Ecto neural progenitor cell (in vitro differentiated cells): ENCODE results near the gene C1orf174.

Experiments used
- DNase-seq: peaks from one replicate; pipeline ENCODE4 v3.0.0-alpha.2; 2018; ENCODE audit warnings: low spot score

C1orf174 gene

DNA sequence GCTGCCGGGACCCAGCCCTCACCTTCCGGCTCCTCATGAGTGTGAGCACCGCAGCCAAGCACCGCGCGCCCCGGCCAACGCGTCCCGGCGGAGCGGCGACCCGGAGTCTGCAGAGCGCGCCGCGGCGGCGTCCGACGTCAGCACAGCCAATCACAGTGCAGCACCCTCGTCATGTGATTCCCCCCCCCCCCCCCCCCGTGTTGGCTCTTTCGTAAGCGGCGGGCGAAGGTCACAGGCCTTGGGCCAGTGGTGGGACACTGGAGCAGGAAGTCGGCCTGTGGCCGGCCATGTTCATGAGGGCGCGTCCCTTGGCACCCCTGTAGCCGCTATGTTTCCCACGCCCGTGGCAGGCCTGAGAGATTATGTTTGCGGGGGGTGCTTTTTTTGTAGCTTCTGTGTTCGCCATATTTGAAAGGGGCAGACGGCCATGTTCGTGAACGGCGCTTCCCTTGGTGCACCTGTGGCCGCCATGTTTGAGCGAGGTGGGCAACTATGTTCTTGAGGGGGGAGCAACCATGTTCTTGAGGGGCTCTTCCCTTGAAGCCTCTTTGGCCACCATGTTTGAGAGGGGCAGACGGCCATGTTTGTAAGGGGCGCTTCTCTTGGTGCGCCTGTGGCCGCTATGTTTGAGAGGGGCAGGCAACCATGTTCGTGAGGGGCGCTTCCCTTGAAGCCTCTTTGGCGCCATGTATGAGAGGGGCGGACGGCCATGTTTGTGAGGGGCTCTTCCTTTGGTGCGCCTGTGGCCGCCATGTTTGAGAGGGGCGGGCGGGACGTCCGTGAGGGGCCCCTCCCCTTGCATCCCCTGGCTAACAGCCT, at the start of gene C1orf174:
Gene C1orf174, minus strand, starts transcription at position 123 of the 819 bp plus-strand sequence. Its CDS starts 86 bp downstream, at position 37.
- peak; percentile 95 for DNase-seq

GRCh38 chr1:3948344-3948743, 48.3 kb upstream of the C1orf174 start:
- no peak for DNase-seq

GRCh38 chr1:3945916-3946840, 46.1 kb upstream of the C1orf174 start:
- DNase-seq = no peak

GRCh38 chr1:3945222-3945621, 45.1 kb upstream of the C1orf174 start:
- no peak for DNase-seq

DNA sequence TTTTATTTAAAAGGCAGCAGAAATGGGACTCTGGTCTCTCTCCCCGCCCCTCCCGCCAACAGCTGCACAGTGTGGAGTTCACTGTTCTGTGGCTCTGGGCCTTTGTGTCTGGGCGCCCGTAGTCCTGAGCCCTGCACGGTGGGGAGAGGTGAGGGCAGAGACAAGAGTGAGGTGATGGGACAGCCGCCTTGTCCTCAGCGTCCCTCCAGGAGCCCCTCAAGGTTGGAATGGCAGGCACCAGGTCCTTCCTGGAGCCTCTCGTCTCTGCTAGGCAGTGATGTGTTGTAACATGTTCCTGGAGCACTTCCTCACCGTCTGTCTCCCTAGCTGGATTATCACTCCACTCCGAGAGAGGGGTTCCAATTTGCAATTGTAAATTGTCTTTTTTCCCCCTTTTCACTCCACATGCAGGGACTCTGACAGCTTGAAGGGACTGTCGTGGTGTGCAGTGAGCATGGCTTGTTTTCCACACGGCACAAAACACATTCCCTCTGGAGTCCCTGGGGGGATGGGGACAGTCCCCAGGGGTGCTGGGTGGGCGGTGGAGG, 44.6 kb upstream of the C1orf174 start:
- no peak for DNase-seq

- no peak for DNase-seq
Observed at GRCh38 chr1:3943806-3944577, 43.9 kb upstream of the C1orf174 start.

GRCh38 chr1:3943123-3943431, 43.0 kb upstream of the C1orf174 start:
- DNase-seq = no peak

GRCh38 chr1:3942416-3943122, 42.5 kb upstream of the C1orf174 start:
- DNase-seq = no peak

DNA sequence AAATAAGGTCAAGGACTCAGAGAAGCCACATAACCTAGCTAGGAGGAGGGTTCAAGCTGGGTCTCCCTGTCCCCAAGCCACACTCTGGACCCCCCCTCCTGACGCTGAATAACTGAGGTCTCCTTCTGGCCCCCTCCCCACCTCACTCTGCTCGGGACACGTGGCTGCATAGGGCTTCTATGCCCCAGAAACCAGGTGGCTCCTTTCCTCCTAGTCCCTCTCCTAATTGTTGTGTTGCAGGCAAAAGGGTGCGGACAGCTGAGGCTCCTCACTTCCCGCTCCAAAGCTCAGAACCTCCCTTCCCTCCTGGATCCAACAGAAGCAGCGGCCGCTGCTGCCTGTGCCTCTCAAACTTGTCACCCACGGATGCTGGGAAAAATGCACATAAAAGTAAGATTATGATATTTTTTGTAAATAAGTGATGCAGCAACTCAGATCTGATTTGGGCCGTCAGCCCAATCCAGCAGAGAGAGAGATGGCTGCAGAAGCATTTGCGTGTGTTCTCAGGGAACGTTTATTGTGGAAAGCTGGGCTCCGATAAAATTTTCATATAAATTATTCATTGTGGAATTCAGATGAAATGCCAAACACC, 40.8 kb upstream of the C1orf174 start:
- DNase-seq = no peak

DNA sequence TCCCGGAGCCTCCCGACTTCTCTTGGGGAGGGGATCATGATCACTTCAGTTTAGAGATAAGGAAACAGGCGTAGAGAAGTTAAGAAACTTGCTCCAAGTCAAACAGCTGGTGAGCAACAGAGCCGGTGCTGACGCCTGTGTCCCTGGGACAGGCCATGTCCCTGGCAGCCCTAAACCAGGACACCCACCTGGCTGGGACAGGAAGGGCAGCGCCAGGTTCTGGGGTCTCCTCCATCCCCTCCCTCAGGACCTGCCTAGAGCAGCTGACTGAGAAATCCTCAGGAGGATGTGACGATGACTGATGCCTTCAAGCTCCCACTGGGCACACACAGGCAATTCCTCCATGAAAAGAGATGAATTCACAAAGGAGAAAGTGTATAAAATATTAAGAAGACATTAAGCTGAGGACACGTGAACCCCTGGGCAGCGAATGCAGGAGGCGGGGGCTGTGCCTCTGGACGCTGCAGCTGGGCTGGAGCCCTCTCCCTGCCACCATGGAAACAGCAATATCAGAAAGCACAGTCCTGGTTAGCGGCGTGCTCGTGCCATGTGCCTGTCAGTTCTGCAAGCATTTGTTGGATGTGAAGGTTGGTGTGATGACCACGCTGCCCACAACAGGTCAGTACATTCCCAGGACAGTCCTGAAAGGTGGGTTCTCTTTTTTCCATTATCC, 40.1 kb upstream of the C1orf174 start:
- no peak for DNase-seq

DNA sequence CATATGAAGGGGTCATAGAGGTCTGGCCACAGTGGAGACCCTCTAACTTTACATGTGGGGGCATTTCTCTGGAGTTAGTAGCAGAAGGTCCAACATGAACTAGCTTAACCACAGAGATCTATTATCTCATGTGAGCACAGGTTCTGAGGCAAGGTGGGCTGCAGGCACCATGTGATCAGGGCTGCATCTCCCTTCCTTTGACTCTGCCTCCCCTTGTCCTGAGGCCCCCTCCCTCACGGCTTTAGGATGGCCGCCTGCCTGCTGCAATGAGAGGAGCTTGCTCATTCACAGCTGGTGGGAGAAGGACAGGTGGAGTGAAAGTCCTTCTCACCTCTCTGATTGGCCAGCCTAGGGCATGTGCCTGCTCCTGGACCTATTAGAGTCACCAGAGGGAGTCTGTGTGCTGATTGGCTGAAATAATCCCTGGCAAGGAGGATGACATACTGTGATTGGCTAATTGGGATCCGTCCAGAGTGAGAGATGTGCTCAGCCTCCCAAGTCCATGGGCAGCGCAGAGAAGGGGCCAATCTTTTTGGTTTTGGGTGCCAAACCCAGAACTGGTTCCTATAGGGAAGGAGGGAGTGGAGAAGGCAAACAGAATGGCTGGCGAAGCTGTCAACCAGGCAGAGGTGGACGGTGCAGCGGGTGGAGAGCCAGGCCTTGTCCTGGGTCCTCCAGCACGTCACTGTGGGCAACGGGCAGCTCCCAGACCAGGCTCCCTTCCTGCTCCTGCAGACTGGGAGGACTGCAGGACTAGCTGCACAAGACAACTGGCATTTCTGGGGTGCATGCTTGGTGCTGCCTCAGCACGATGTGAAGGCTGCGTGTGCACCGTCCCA, 39.4 kb upstream of the C1orf174 start:
- DNase-seq = no peak

DNA sequence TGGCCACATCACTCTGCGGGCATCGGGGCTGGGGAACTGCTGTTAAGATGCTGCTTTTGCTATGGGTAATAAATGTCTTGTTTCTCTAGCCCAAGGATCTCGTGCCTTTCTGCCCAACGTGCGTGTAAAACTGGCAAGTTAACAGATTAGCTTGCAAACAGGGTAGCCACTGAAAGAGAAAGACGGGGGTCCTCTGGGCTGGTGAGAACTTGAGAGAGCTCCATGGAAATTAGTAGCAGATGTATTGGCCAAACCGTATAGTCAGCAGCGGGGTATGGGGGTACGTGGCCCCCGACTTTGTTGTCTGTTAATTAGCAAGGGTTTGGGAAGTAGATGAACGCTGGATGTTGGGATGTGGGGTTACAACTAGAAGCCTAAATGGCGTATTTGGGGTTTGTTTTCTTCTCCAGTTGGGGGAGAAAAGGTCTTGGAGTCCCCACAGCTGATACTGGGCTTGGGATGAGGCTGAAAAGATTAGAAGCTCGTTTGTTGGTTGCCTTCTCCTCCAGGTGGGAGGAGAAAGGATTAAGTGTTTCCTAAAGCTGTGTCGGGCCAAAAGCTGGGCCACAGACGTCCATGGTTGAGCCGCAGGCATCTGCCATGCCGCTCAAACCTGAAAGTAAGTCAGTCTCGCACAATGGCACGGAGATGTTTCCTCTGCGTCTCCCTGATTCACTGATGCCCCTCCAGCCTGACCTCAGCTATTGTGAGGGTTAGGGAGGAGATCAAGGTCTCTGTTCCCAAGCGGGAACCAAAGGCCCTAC, 32.3 kb upstream of the C1orf174 start:
- no peak for DNase-seq

DNA sequence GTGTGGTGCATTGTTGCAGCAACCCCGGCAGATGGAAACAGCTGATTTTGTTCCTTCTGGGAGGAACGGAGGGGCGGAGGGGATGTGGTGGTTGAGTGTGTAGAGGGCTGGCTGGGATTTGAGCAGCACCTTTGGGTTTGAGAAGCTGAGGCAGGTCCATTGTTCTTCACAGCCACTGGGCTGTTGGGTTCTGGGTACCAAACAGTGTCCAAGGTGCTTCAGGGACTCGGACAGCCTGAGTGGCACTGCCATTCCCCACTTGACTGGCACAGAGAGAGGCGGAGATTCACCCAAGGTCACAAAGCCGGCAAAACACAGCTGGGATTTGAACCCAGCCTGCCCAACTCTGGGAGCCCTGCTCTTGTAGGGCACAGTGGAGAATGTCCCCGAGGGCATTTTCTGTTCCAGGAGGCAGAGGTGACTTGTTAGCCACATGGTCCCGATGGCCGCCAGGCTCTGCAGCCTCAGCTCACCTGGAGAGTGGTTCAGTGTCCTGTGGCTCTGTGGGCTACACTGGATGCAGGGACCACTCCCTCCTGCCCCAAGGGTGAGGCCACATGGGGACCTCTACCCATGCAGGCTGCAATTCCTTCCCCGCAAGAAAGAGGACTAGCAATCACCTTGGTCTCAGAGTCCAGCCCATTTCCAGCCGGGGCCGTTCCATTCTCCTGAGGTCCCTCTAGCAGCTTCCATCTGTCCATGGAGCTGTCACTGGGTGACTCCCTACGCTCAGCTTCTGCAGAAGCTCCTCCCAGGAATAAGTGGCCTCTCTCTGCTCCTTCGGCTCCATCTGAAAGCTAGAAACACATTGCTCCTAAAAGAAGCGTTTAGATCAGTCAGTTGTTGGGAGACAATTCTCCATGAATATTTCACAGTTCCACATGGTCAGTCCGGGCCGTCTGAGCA, 31.2 kb upstream of the C1orf174 start:
- DNase-seq = no peak

- no peak for DNase-seq
Observed at GRCh38 chr1:3930301-3931006, 30.4 kb upstream of the C1orf174 start.

GRCh38 chr1:3929126-3929525, 29.1 kb upstream of the C1orf174 start:
- no peak for DNase-seq

DNA sequence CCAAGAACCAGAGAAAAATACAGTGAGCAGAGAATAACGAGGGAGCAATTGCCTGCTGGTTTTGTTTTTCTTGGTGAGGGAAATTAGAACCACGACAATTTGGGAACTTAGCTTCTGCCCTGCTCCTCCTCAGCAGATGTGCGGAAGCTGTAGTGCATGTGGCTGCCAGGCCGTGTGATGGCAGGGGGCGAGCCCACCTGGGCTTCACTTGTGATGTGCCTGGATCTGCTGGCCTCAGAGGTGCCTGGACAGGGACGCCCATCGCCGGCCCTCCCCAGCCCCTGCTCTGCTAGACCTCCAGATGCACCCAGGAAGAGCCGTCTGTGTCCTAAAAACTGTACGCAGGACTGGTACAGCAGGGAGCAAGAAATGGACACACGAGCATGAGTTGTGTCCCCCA, 28.5 kb upstream of the C1orf174 start:
- DNase-seq = no peak

- DNase-seq = no peak
Observed at GRCh38 chr1:3926956-3927355, 26.9 kb upstream of the C1orf174 start.
